Measurements from ENCODE around the gene NR1H2. TPM values are rescaled to one million over a fixed set of nuclear protein-coding genes. Genes with fewer than 3 reads are reported as not detected.
"Not testable (repeated sequence)": the region's sequence is repeated elsewhere in the genome, so short reads cannot be mapped to it uniquely, and the experiment has no call there.

The NR1H2 gene
- total RNA-seq (10 to 100 TPM; 79.7 to 82.3 TPM), polyA plus RNA-seq (95.5 TPM)

DNA sequence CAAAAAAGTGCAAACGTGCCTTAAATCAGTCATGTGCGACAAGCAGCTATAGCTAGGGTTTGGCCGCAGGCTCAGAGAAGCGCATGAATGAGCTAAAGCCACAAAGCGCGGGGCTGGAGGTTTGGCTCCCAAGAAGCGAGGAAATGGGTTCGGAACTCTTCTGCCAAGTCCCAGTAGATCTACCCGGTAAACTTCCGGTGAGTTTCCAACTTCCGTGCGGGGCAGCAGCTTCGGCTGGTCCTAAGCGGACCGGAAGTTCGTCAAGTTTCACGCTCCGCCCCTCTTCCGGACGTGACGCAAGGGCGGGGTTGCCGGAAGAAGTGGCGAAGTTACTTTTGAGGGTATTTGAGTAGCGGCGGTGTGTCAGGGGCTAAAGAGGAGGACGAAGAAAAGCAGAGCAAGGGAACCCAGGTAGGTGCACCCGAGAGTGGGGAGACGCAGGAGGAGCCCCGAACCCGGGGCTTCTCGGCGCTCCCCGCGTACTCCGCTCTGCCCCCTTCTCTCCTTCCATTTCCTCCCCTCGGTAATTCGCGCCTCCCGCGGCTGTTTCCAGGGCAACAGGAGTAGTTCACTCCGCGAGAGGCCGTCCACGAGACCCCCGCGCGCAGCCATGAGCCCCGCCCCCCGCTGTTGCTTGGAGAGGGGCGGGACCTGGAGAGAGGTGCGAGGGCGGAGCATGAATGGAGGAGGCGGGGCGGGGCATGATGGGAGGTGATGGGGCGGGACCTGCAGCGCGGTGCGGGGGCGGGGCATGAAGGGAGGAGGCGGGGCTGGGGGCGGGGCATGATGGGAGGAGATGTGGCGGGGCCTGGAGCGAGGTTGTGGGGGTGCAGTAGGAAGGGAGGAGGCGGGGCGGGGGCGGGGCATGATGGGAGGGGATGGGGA, at the start of gene NR1H2:
Gene NR1H2, plus strand, starts transcription at position 292 of the 885 bp plus-strand sequence. CDS start 1,149 bp downstream, outside the sequence.
- ChIA-PET POLR2A (interaction anchor here (0.5 to 2.7 kb wide), 8 partner anchors 9 to 807 kb away, joined by 3 to 19 read pairs (median 4); partner anchors contain the start of gene JOSD2), CTCF (interaction anchor here (0.8 to 1.5 kb wide), 4 partner anchors 9 to 97 kb away, joined by 3 to 7 read pairs (median 4); no protein-coding TSS in a partner anchor)
- peak within 1 kb of the TSS; percentile 97 for H3K4me3 ChIP-seq (ENCODE audit: low read length)
- Mint-ChIP-seq H3K27ac (peak within 1 kb of the TSS; percentile 92 to 100 (median 100)), H3K27me3 (peaks cover 0 to 3% of the 10 kb centered on the region in 2 donors), H3K9me3 (no peaks in the 10 kb centered on the region), H3K4me3 (peak within 1 kb of the TSS; percentile 85 to 100 (median 97)), H3K36me3 (peaks cover 5 to 51% (median 9%) of the 10 kb centered on the region in 3 donors), H3K4me1 (peaks cover 11 to 31% (median 23%) of the 10 kb centered on the region in 3 donors)
- peak; percentile 90 to 96 (median 94) for DNase-seq
- H3K4me1 ChIP-seq (ENCODE audit: insufficient read depth, low read length) = peaks cover 13% of the 10 kb centered on the region
- peak within 1 kb of the TSS; percentile 100 for H3K27ac ChIP-seq (ENCODE audit: low read depth, low read length)
- H3K9me3 ChIP-seq (ENCODE audit: low read length) = no peaks in the 10 kb centered on the region
- H3K27me3 ChIP-seq (ENCODE audit: insufficient read depth, low read length, poor library complexity, severe bottlenecking) = no peaks in the 10 kb centered on the region
- peaks cover 30% of the 10 kb centered on the region for H3K36me3 ChIP-seq (ENCODE audit: insufficient read depth, low read length)

- Mint-ChIP-seq H3K9me3 (peaks cover 4 to 29% (median 23%) of the 10 kb centered on the region in 5 donors), H3K27me3 (peaks cover 57 to 64% of the 10 kb centered on the region in 2 donors), H3K4me3 (peak overlapping the region; percentile 42 to 75 (median 59)), H3K27ac (peak overlapping the region in 4 of 8 donors; percentile 5 to 46 (median 28)), H3K36me3 (no peaks in the 10 kb centered on the region), H3K4me1 (peaks cover 41 to 57% (median 44%) of the 10 kb centered on the region in 3 donors)
- H3K27ac ChIP-seq (ENCODE audit: low read depth, low read length) = no peak overlapping the region
- no peaks in the 10 kb centered on the region for H3K36me3 ChIP-seq (ENCODE audit: insufficient read depth, low read length)
- POLR2A ChIA-PET = no interaction called here
- H3K4me1 ChIP-seq (ENCODE audit: insufficient read depth, low read length) = peaks cover 34% of the 10 kb centered on the region
- H3K27me3 ChIP-seq (ENCODE audit: insufficient read depth, low read length, poor library complexity, severe bottlenecking) = peaks cover 38% of the 10 kb centered on the region
- CTCF ChIA-PET = no interaction called here
- H3K9me3 ChIP-seq (ENCODE audit: low read length) = no peaks in the 10 kb centered on the region
- no peak for DNase-seq
- H3K4me3 ChIP-seq (ENCODE audit: low read length) = no peak overlapping the region
Observed at GRCh38 chr19:50327013-50327412, 49.2 kb upstream of the NR1H2 start.

- peaks cover 4 to 29% (median 21%) of the 10 kb centered on the region in 5 donors for H3K9me3 Mint-ChIP-seq
- no peak overlapping the region for H3K4me3 ChIP-seq (ENCODE audit: low read length)
- peak overlapping the region; percentile 19 to 84 (median 59) for H3K4me3 Mint-ChIP-seq
- H3K9me3 ChIP-seq (ENCODE audit: low read length) = no peaks in the 10 kb centered on the region
- peaks cover 60 to 65% of the 10 kb centered on the region in 2 donors for H3K27me3 Mint-ChIP-seq
- H3K27ac ChIP-seq (ENCODE audit: low read depth, low read length) = no peak overlapping the region
- H3K27me3 ChIP-seq (ENCODE audit: insufficient read depth, low read length, poor library complexity, severe bottlenecking) = peaks cover 44% of the 10 kb centered on the region
- H3K4me1 ChIP-seq (ENCODE audit: insufficient read depth, low read length) = peaks cover 40% of the 10 kb centered on the region
- H3K4me1 Mint-ChIP-seq = peaks cover 43 to 64% (median 51%) of the 10 kb centered on the region in 3 donors
- ChIA-PET CTCF (no interaction called here), POLR2A (no interaction called here)
- H3K36me3 Mint-ChIP-seq = no peaks in the 10 kb centered on the region
- H3K27ac Mint-ChIP-seq = peak overlapping the region in 3 of 8 donors; percentile 23 to 76 (median 46)
- no peak for DNase-seq
- no peaks in the 10 kb centered on the region for H3K36me3 ChIP-seq (ENCODE audit: insufficient read depth, low read length)
Observed at GRCh38 chr19:50327461-50328223, 48.6 kb upstream of the NR1H2 start.

DNA sequence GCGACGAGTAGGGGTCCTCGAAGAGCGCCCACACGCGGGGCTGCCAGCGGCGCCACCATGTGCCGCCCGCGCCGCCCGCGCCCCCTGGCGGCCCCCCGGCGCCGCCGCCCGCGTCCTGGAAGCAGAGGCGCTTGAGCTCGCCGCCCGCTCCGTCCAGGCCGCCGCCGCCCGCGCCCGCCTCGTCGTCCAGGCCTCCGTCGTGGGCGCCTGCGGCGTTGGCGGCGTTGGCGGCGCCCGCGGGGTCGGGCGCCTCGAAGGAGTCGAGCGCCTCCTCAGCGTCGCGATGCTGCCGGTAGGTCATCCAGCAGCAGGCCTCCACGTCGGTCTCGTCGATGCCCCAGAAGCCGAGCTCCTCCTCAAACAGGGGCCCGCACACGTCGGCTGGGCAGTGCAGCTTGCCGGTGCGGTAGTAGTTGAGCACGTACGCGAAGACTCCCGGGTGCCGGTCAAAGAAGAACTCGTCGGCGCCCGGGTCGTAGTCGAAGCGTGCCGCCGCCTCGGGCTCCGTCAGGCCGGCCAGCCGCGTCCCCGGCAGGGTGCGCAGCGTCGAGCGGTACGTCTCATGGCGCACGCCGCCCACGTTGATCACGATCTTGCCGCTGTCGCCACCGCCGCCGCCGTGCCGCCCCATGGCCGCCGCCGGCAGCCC, 47.9 kb upstream of the NR1H2 start:
- Histone ChIP-seq H3K27ac (ENCODE audit: low read depth, low read length) (no peak overlapping the region), H3K36me3 (ENCODE audit: insufficient read depth, low read length) (no peaks in the 10 kb centered on the region), H3K9me3 (ENCODE audit: low read length) (no peaks in the 10 kb centered on the region), H3K4me3 (ENCODE audit: low read length) (no peak overlapping the region), H3K27me3 (ENCODE audit: insufficient read depth, low read length, poor library complexity, severe bottlenecking) (peaks cover 51% of the 10 kb centered on the region), H3K4me1 (ENCODE audit: insufficient read depth, low read length) (peaks cover 47% of the 10 kb centered on the region)
- POLR2A ChIA-PET = no interaction called here
- peaks cover 62 to 67% of the 10 kb centered on the region in 2 donors for H3K27me3 Mint-ChIP-seq
- CTCF ChIA-PET = no interaction called here
- H3K4me1 Mint-ChIP-seq = peaks cover 43 to 67% (median 53%) of the 10 kb centered on the region in 3 donors
- no peaks in the 10 kb centered on the region for H3K36me3 Mint-ChIP-seq
- H3K4me3 Mint-ChIP-seq = no peak overlapping the region
- DNase-seq = no peak
- H3K27ac Mint-ChIP-seq = no peak overlapping the region
- H3K9me3 Mint-ChIP-seq = peaks cover 4 to 29% (median 21%) of the 10 kb centered on the region in 5 donors

GRCh38 chr19:50328873-50329145, 47.4 kb upstream of the NR1H2 start:
- H3K36me3 Mint-ChIP-seq = peaks cover 0 to 2% (median 0%) of the 10 kb centered on the region in 3 donors
- peaks cover 49% of the 10 kb centered on the region for H3K4me1 ChIP-seq (ENCODE audit: insufficient read depth, low read length)
- H3K4me1 Mint-ChIP-seq = peaks cover 48 to 72% (median 58%) of the 10 kb centered on the region in 3 donors
- H3K27me3 ChIP-seq (ENCODE audit: insufficient read depth, low read length, poor library complexity, severe bottlenecking) = peaks cover 52% of the 10 kb centered on the region
- H3K27ac Mint-ChIP-seq = peak overlapping the region in 2 of 8 donors; percentile 72 to 93
- peak overlapping the region in 5 of 7 donors; percentile 59 to 82 (median 77) for H3K4me3 Mint-ChIP-seq
- CTCF ChIA-PET = no interaction called here
- POLR2A ChIA-PET = no interaction called here
- no peaks in the 10 kb centered on the region for H3K36me3 ChIP-seq (ENCODE audit: insufficient read depth, low read length)
- no peaks in the 10 kb centered on the region for H3K9me3 ChIP-seq (ENCODE audit: low read length)
- H3K4me3 ChIP-seq (ENCODE audit: low read length) = no peak overlapping the region
- no peak for DNase-seq
- H3K27ac ChIP-seq (ENCODE audit: low read depth, low read length) = no peak overlapping the region
- peaks cover 4 to 29% (median 21%) of the 10 kb centered on the region in 5 donors for H3K9me3 Mint-ChIP-seq
- H3K27me3 Mint-ChIP-seq = peaks cover 66 to 69% of the 10 kb centered on the region in 2 donors

DNA sequence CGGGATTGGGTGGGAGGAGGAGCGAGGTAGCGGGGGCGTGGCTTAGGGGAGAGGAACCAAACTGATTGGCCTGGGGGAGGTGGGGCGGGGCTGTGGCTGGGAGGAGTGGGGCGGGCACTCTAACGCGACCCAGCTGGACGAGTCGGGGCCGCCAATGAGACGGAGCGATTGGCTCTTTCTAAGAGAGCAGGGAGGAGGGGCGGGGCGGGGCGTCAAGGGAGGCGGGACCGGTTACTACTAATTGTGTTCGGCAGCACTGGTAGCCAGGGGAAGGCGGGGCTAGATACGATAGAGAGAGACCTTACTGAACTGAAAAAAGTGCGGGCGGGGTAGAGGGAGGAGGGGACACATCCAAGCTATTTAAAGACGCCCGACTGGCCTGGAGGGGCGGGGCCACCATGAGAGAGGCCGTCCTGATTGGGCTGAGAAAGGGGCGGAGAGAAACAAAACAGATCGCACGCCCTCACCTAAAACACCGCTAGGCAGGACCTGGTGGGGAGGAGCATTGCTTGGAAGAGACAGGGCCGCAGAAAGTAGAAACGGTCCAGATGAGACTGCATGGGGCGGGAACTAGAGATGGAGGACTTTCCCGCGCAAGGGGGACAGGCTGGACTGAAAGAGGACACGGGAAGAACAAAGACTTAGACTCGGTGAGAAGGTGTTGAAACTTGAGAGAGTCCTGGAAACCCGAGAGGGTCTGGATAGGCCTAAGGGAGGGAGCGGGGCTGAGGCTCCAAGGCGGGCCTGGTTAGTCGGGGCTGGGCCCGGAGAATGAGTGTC, 46.9 kb upstream of the NR1H2 start, which contains the start of gene KCNC3:
Gene KCNC3, minus strand, starts transcription at position 232 of the 780 bp plus-strand sequence. CDS start 295 bp downstream, outside the sequence.
- H3K9me3 Mint-ChIP-seq = peaks cover 4 to 29% (median 21%) of the 10 kb centered on the region in 5 donors
- H3K27me3 Mint-ChIP-seq = peaks cover 67 to 71% of the 10 kb centered on the region in 2 donors

GRCh38 chr19:50329926-50330294, 46.3 kb upstream of the NR1H2 start:
- CTCF ChIA-PET; H3K36me3 ChIP-seq (ENCODE audit: insufficient read depth, low read length); H3K9me3 ChIP-seq (ENCODE audit: low read length); POLR2A ChIA-PET; H3K36me3 Mint-ChIP-seq; DNase-seq: not testable (repeated sequence)
- peaks cover 65 to 69% of the 10 kb centered on the region in 2 donors for H3K27me3 Mint-ChIP-seq
- peaks cover 4 to 29% (median 20%) of the 10 kb centered on the region in 5 donors for H3K9me3 Mint-ChIP-seq
- Histone ChIP-seq H3K27ac (ENCODE audit: low read depth, low read length) (peak overlapping the region; percentile 59), H3K4me3 (ENCODE audit: low read length) (peak overlapping the region; percentile 61), H3K27me3 (ENCODE audit: insufficient read depth, low read length, poor library complexity, severe bottlenecking) (peaks cover 52% of the 10 kb centered on the region), H3K4me1 (ENCODE audit: insufficient read depth, low read length) (peaks cover 55% of the 10 kb centered on the region)
- peak overlapping the region in 7 of 8 donors; percentile 61 to 93 (median 75) for H3K27ac Mint-ChIP-seq
- peaks cover 44 to 72% (median 62%) of the 10 kb centered on the region in 3 donors for H3K4me1 Mint-ChIP-seq
- H3K4me3 Mint-ChIP-seq = peak overlapping the region; percentile 59 to 82 (median 74)

More for the DNA sequence above, 46.9 kb upstream of the NR1H2 start, which contains the start of gene KCNC3:
- Histone ChIP-seq H3K4me3 (ENCODE audit: low read length) (peak within 1 kb of the TSS; percentile 61), H3K27ac (ENCODE audit: low read depth, low read length) (peak within 1 kb of the TSS; percentile 59), H3K9me3 (ENCODE audit: low read length) (no peaks in the 10 kb centered on the region), H3K36me3 (ENCODE audit: insufficient read depth, low read length) (no peaks in the 10 kb centered on the region), H3K4me1 (ENCODE audit: insufficient read depth, low read length) (peaks cover 55% of the 10 kb centered on the region), H3K27me3 (ENCODE audit: insufficient read depth, low read length, poor library complexity, severe bottlenecking) (peaks cover 52% of the 10 kb centered on the region)
- POLR2A ChIA-PET = no interaction called here
- H3K27ac Mint-ChIP-seq = peak within 1 kb of the TSS in 7 of 8 donors; percentile 61 to 93 (median 75)
- CTCF ChIA-PET = no interaction called here
- peak; percentile 71 to 81 (median 75) for DNase-seq
- H3K4me1 Mint-ChIP-seq = peaks cover 49 to 77% (median 63%) of the 10 kb centered on the region in 3 donors
- H3K36me3 Mint-ChIP-seq = peaks cover 0 to 2% (median 0%) of the 10 kb centered on the region in 3 donors
- H3K4me3 Mint-ChIP-seq = peak within 1 kb of the TSS; percentile 59 to 82 (median 74)
